ENCODE measurements around the gene LRRK2.

DNA sequence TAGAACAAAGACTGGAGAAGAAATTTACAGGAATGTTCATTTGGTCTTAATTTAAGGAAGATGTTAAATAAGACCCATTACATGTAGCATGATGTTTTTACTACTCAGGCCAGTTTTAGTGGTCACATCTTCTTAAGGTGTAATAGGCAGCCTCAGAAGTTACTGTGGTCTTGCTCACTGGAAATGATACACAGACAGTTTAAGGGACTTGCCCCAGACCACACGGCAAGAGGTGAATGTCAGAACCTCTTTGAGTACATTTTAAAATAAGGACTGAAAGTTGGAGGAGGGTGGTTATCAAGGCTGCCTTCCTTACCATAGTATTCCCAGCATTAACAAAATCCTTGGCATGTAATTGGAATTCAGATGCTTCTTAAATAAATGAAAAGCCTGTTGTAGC, 37.9 kb downstream of the LRRK2 start:
- TF ChIP-seq, protein P1, sequence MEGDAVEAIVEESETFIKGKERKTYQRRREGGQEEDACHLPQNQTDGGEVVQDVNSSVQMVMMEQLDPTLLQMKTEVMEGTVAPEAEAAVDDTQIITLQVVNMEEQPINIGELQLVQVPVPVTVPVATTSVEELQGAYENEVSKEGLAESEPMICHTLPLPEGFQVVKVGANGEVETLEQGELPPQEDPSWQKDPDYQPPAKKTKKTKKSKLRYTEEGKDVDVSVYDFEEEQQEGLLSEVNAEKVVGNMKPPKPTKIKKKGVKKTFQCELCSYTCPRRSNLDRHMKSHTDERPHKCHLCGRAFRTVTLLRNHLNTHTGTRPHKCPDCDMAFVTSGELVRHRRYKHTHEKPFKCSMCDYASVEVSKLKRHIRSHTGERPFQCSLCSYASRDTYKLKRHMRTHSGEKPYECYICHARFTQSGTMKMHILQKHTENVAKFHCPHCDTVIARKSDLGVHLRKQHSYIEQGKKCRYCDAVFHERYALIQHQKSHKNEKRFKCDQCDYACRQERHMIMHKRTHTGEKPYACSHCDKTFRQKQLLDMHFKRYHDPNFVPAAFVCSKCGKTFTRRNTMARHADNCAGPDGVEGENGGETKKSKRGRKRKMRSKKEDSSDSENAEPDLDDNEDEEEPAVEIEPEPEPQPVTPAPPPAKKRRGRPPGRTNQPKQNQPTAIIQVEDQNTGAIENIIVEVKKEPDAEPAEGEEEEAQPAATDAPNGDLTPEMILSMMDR (conservative IDR thresholded peaks at IDR 0.05; ENCODE audit: low read depth, low read length) = no peak
- TF ChIP-seq EZH2 (IDR thresholded peaks at IDR 0.05; ENCODE audit: borderline replicate concordance, low read depth, low read length, poor library complexity, severe bottlenecking) = no peak

All from A673 (cell line).